Type B pancreatic cell (in vitro differentiated cells): Measurements from ENCODE around the gene MAPK10. TPM values are rescaled to one million over a fixed set of nuclear protein-coding genes. Genes with fewer than 3 reads are reported as not detected.

ENCODE experiments used
- DNase-seq: peaks from one replicate; pipeline ENCODE4 v3.0.0; 2021; ENCODE audit warnings: mixed read lengths; ENCODE audit not compliant: unreplicated experiment; ENCODE audit errors: extremely low spot score
- H3K27ac Mint-ChIP-seq: 2 replicates; pipeline ENCODE4 v1.8.0; 2021; ENCODE audit warnings: mild to moderate bottlenecking, mixed read lengths
- H3K27me3 Mint-ChIP-seq: 2 replicates; pipeline ENCODE4 v1.8.0; 2021; ENCODE audit warnings: mixed read lengths
- H3K36me3 Mint-ChIP-seq: 2 replicates; pipeline ENCODE4 v1.8.0; 2021; ENCODE audit warnings: mixed read lengths
- H3K4me1 Mint-ChIP-seq: one replicate; pipeline ENCODE4 v1.8.0; 2021; ENCODE audit warnings: mixed read lengths; ENCODE audit not compliant: unreplicated experiment
- H3K4me3 Mint-ChIP-seq: 2 replicates; pipeline ENCODE4 v1.8.0; 2021; ENCODE audit warnings: mild to moderate bottlenecking, mixed read lengths
- H3K9me3 Mint-ChIP-seq: 2 replicates; pipeline ENCODE4 v1.8.0; 2021; ENCODE audit warnings: mixed read lengths
- long read RNA-seq: library from polyadenylated mRNA; unstranded; transcript quantifications from one replicate; pipeline ENCODE4 v2.0.0, GENCODE V29; 2020
- total RNA-seq: library from RNA; stranded (reverse); gene quantifications from 2 replicates; pipeline ENCODE4 v1.2.1, GENCODE V29; 2021; ENCODE audit warnings: low replicate concordance
- TF ChIP-seq, protein P1 (sequence below): fragments of 200-600 bp; sonication (generic); conservative IDR thresholded peaks from 2 replicates; pipeline ENCODE4 v1.5.0; 2021; ENCODE audit warnings: antibody characterized with exemption, mild to moderate bottlenecking

Gene MAPK10
- 7.9 and 19.1 TPM in 2 replicates for total RNA-seq
- long read RNA-seq, full-length matches to known transcripts: 6 of 13 reads
- long read RNA-seq, partial matches to known transcripts: 0 of 13 reads
- long read RNA-seq, other reads (novel, unspliced or antisense): 7 of 13 reads

DNA sequence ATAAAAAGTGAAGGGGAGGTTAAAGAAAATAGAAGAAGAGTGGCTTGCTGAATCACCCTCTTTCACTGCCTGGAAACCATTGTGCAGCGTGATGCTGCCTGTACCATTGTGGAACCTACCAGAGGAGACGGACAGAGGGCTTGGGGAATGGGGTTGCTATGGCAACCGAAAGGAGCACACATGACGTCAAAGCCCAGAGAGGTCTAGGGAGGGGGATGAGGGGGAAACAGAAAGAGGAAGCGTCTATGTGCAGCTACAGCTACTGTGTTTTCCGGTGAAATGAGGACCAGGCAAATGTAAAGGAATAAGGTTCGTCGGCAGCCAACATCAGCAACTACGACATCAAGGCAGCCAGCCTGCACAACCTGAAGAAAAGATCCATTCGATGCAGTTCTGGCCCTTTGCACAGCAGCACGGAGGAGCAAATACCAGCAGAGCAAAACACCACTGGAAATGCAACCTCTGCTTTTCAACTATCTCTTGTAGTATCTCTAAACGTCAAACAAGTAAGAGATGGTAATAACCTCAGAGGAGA, at the start of gene MAPK10:
Gene MAPK10 (minus strand): TSS at position 110 of the 535 bp plus-strand sequence.
- Mint-ChIP-seq H3K9me3 (no peaks in the 10 kb centered on the region), H3K27me3 (peaks cover 3% of the 10 kb centered on the region), H3K36me3 (no peaks in the 10 kb centered on the region), H3K4me1 (peaks cover 38% of the 10 kb centered on the region), H3K4me3 (peak within 1 kb of the TSS; percentile 89), H3K27ac (peak within 1 kb of the TSS; percentile 88)
- DNase-seq: peak; percentile 74
- TF ChIP-seq, protein P1, sequence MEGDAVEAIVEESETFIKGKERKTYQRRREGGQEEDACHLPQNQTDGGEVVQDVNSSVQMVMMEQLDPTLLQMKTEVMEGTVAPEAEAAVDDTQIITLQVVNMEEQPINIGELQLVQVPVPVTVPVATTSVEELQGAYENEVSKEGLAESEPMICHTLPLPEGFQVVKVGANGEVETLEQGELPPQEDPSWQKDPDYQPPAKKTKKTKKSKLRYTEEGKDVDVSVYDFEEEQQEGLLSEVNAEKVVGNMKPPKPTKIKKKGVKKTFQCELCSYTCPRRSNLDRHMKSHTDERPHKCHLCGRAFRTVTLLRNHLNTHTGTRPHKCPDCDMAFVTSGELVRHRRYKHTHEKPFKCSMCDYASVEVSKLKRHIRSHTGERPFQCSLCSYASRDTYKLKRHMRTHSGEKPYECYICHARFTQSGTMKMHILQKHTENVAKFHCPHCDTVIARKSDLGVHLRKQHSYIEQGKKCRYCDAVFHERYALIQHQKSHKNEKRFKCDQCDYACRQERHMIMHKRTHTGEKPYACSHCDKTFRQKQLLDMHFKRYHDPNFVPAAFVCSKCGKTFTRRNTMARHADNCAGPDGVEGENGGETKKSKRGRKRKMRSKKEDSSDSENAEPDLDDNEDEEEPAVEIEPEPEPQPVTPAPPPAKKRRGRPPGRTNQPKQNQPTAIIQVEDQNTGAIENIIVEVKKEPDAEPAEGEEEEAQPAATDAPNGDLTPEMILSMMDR: no peak

DNA sequence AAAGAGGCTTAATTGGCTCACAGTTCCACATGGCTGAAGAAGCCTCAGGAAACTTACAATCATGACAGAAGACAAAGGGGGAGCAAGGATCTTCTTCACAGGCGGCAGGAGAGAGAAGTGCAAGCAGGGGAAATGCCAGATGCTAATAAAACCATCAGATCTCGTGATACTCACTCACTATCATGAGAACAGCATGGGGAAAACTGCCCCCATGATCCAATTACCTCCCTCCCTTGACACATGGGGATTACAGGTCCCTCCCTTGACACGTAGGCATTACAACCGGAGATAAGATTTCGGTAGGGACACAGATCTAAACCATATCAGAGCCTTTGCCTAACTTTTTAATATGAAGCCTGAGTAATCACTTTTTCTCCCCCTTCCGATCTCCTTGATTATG, 43.7 kb upstream of the MAPK10 start:
- Mint-ChIP-seq H3K27ac (no peak overlapping the region), H3K4me3 (no peak overlapping the region), H3K4me1 (peaks cover 23% of the 10 kb centered on the region), H3K27me3 (no peaks in the 10 kb centered on the region), H3K9me3 (peaks cover 13% of the 10 kb centered on the region), H3K36me3 (no peaks in the 10 kb centered on the region)
- TF ChIP-seq, protein P1: no peak
- DNase-seq: no peak

DNA sequence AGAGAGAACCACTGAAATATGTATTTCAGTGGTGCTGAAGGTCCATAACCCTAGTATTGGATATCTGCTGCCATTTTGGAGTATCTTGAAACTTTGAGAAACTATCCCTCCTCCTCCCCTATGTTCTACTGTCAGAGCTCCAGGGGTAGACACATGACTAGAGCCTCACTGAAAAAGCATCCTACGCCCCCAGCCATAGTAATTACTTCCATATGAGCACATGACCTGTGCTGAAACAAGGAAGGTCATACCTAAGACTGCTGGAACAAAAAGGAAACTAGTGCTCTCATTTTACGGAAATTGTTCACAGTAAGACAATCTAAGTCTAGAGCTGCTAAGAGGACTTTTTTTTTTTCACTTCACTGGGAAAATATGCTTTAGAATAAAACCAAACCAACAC, 42.0 kb upstream of the MAPK10 start:
- DNase-seq: no peak
- no peaks in the 10 kb centered on the region for H3K36me3 Mint-ChIP-seq
- TF ChIP-seq, protein P1: no peak
- H3K27me3 Mint-ChIP-seq: no peaks in the 10 kb centered on the region
- H3K27ac Mint-ChIP-seq: no peak overlapping the region
- peaks cover 23% of the 10 kb centered on the region for H3K4me1 Mint-ChIP-seq
- H3K4me3 Mint-ChIP-seq: no peak overlapping the region
- peaks cover 13% of the 10 kb centered on the region for H3K9me3 Mint-ChIP-seq

DNA sequence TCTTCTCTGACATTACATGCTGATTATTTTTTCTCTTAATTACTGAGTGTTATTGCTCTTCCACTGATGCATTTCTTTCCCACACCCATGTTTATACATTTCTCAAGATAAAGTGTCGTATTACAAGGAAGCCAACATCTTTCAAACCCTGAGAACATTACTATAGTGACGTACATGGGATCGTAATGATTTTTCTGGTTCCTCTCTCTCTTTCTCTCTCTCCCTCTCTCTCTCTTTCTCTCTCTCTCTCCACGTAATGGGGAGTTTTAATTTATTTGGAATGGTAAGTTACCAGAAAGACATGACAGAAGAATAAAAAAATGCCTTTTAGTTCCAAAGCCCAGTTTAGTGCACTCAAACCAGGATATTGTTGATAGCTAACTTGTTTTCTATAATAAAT, 40.4 kb upstream of the MAPK10 start:
- TF ChIP-seq, protein P1: no peak
- Mint-ChIP-seq H3K9me3 (peaks cover 13% of the 10 kb centered on the region), H3K36me3 (no peaks in the 10 kb centered on the region), H3K27me3 (no peaks in the 10 kb centered on the region), H3K4me3 (no peak overlapping the region), H3K4me1 (peaks cover 23% of the 10 kb centered on the region), H3K27ac (no peak overlapping the region)
- DNase-seq: no peak

DNA sequence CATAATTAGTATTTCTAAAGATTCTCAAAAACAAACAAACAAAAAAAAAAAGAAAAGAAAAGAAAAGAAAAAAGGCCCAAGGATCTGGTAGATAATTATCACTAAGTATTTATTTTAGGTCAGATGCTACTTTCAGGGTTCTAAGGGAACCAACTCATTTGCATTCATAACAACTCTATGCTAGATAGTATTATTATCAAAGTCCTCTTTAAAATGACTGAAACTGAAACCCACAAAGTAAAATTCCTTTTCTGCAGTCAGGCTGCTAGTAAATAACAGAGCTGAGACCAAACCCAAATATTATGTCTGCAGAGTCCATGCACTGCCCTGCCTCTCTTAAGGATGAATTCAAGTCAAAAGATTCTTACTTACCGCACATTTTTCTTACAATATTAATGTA, 38.3 kb upstream of the MAPK10 start:
- Mint-ChIP-seq H3K27me3 (no peaks in the 10 kb centered on the region), H3K4me1 (peaks cover 14% of the 10 kb centered on the region), H3K36me3 (no peaks in the 10 kb centered on the region), H3K9me3 (peaks cover 13% of the 10 kb centered on the region), H3K27ac (no peak overlapping the region), H3K4me3 (no peak overlapping the region)
- DNase-seq: no peak
- TF ChIP-seq, protein P1: no peak
